GM10266 (cell line): ENCODE results near the gene ZNF343.

Experiments
- DNase-seq: peaks from one replicate; pipeline ENCODE4 v3.0.0; 2012; ENCODE audit errors: extremely low spot score
- TF ChIP-seq, protein P1 (sequence below): IDR thresholded peaks from 2 replicates; pipeline ENCODE4 v1.5.1; 2012; ENCODE audit warnings: mild to moderate bottlenecking, low read depth; ENCODE audit not compliant: control insufficient read depth, insufficient read depth; ENCODE audit errors: missing control alignments

The ZNF343 gene

DNA sequence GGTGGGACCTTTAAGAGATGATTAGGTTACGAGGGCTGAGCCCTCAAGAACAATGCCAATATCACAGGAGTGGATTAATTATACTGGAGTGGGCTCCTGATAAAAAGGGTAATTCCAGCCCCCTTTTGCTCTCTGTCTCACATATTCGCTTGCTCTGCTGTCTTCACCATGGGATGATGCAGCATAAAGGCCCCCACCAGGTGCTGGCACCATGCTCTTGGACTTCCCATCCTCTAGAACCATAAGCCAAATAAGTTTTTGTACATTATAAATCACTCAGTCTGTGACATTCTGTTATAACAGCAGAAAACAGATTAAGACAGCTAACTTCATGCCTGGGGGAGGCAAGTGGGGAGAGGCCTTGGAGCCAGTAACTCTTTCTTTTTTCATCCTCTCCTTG lies 28.3 kb downstream of the ZNF343 start:
- DNase-seq: no peak
- TF ChIP-seq, protein P1, sequence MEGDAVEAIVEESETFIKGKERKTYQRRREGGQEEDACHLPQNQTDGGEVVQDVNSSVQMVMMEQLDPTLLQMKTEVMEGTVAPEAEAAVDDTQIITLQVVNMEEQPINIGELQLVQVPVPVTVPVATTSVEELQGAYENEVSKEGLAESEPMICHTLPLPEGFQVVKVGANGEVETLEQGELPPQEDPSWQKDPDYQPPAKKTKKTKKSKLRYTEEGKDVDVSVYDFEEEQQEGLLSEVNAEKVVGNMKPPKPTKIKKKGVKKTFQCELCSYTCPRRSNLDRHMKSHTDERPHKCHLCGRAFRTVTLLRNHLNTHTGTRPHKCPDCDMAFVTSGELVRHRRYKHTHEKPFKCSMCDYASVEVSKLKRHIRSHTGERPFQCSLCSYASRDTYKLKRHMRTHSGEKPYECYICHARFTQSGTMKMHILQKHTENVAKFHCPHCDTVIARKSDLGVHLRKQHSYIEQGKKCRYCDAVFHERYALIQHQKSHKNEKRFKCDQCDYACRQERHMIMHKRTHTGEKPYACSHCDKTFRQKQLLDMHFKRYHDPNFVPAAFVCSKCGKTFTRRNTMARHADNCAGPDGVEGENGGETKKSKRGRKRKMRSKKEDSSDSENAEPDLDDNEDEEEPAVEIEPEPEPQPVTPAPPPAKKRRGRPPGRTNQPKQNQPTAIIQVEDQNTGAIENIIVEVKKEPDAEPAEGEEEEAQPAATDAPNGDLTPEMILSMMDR: no peak

DNA sequence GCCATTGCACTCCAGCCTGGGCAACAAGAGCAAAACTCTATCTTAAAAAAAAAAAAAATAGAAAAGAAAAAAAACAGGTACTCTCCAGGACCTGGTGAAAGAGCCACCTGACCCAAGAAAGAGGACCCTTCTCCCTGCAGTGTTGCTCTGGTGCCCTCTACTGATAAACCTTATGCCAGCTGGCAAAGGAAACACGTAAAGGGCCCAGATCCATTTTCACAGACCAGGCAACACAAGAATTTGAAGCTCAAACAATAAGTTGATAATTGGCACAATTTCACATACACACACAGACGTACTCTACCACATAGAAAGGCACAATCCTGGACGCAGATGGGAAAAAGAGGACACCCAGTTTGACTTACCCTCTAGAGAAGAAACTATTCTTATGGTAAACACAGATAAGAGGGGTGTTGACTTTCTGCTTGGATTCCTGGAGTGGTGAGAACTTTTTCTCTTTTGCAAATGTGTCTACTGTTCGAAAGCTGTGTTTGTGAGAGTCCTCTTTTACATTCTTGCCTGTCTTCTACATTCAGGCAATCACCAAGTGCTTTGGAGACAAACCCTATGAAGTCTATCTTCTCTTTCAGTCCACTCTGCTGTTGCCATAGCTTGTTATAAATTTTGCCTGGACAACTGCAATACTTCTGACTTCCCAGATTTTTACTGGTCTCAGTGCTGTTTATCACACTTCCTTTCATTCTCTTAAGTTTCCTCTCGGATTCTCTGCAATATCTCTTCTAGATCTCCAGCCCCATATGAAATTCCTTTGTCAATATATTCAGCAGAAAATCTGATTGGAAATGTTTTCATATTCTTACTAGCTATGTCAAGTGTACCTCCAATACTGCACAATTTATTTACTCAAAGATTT lies 31.7 kb downstream of the ZNF343 start:
- DNase-seq: no peak
- TF ChIP-seq, protein P1: no peak

DNA sequence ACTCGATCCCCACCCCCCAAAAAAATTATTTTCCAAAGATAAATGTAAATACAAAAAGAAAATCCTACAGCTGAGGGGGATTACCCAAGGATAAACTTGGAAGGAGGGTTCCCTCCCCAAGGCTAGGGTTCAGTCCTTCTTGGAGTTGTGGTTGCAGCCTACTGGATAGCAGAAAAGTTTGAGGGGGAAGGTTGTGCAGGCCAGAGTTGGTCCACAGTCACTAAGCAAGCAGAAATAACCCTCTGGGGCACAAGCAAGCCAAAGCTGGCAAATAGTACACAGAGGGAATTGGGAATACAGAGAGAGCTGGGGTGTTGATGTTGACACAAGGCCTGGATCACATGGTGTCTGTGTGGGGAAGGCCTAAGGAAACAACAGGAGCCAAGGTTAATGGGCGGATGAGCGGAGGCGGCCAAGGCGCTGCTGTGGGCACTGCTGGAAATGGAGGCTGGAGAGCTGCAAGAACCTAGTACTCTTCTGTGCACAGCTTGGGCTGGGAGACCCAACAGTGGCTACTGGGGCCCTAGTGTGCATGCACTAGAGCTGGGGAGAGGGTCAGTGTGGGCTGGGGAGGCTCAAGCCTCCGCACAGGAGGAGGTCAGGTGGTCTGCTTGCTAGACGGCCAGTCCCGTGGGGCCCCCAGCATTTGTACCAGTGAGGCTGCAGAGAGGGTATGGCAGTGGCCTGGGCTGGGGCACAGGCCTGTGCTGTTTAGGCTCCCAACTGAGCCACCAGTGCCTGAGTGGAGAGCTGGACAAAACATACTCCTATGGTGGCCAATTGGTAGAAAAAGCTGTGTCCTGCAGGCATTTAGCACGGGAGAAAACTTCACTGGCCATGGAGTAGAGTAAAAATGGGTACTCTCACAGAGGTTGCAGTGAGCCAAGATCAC lies 32.6 kb downstream of the ZNF343 start:
- TF ChIP-seq, protein P1: no peak
- no peak for DNase-seq

DNA sequence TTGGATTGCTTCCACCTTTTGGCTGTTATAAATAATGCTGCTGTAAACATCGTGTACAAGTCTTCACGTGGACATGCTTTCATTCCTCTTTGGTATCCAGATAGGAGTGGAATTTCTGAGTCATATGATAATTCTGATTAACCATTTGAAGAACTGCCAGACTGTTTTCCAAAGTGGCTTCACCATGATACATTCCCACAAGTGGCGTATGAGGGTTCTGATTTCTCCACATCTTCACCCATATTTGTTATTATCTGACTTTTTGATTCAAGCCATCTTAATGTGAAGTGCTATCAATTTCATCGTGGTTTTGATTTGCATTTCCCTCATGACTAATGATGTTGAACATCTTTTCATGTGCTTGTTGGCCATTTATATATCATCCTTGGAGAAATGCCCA lies 35.2 kb downstream of the ZNF343 start:
- no peak for DNase-seq
- TF ChIP-seq, protein P1: no peak

DNA sequence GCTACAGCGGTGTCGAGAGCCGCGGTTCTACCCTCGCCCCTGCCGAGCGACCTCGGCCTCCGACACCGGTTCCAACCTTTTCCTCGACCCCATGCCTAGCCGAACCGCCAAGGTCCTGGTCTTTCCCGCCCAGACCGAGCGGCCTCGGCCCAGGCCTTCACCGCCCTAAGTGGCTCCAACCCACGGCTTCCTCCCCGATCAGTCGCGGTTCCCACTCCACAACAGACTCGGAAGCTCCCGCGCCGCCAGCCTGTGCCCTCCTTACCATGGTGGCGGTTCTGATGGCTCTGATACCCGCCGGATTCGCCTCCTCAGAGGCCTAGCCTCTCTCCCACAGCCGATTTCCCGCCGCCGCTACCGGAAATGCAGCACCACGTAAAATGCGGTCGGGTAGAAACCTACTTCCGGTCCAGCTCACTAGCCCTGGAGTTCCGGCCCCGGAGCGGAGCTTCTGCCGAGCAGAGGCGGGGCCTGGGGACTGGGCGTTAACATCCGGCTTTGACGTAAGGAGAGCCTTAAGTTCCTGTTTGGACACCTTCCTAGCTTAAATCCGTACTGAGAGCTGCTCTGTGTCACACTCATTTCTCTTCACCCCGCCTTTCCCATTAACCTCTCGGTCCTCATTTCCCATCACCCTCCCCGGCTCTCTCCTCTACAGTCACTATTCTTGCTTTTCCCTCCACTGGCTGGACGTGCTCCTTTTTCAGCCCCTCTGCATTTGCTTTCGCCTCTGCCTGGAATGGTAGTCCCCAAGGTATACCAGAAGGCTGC lies 38.1 kb downstream of the ZNF343 start, which contains the start of gene SNRPB:
Gene SNRPB (minus strand): TSS at position 367 of the 771 bp plus-strand sequence. CDS start 99 bp downstream, at position 268.
- peak; percentile 91 for DNase-seq
- TF ChIP-seq, protein P1: no peak

DNA sequence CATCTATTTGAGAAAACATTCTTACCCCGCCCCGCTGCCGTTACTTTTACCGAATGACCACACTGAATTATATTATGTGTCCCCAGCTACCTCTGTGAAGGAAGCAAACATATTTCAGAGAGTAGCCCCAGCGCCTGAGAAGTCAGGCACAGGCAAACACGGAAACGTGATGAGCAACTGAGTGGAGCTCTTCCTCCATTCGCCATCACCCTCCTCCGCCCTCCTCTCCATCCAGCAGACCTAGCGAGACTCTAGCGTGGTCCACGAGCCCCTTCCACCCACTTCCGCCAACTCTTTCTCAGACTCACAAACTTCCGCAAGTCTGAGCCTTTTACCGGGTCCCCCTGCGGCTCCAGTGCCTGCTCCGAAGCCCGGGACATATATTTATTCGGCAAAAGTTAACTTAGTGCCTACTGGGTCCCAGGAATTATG lies 38.7 kb downstream of the ZNF343 start:
- peak; percentile 60 for DNase-seq
- TF ChIP-seq, protein P1: no peak
